HG02981 (cell line): ENCODE results near the gene GRIPAP1.

ENCODE experiments used
- ATAC-seq: cut with Tn5 transposase; IDR thresholded peaks from one replicate; pipeline ENCODE4 v1.9.1; 2021; ENCODE audit warnings: mild to moderate bottlenecking, moderate library complexity; ENCODE audit not compliant: unreplicated experiment

GRIPAP1 gene

GRCh38 chrX:48961585-48962091, 40.4 kb downstream of the GRIPAP1 start:
- no peak for ATAC-seq

GRCh38 chrX:48960291-48960690, 41.8 kb downstream of the GRIPAP1 start:
- ATAC-seq = no peak

GRCh38 chrX:48958635-48959094, 43.4 kb downstream of the GRIPAP1 start:
- ATAC-seq = no peak

GRCh38 chrX:48957827-48958634, 44.0 kb downstream of the GRIPAP1 start:
- ATAC-seq = peak; percentile 81

GRCh38 chrX:48957477-48957826, 44.6 kb downstream of the GRIPAP1 start, which contains the start of gene OTUD5:
TSS of gene OTUD5 (minus strand) at chrX:48957607. CDS start at chrX:48957570, 37 bp downstream.
- ATAC-seq = peak; percentile 33

GRCh38 chrX:48956728-48957414, 45.2 kb downstream of the GRIPAP1 start:
- ATAC-seq = no peak

- ATAC-seq = no peak
These were observed 53.5 kb downstream of the GRIPAP1 start for GRCh38 chrX:48948589-48948988.

GRCh38 chrX:48945517-48946348, 56.3 kb downstream of the GRIPAP1 start:
- no peak for ATAC-seq

GRCh38 chrX:48942895-48943294, 59.2 kb downstream of the GRIPAP1 start:
- ATAC-seq = no peak

GRCh38 chrX:48940404-48940955, 61.6 kb downstream of the GRIPAP1 start:
- ATAC-seq = no peak

- no peak for ATAC-seq
These were observed 62.4 kb downstream of the GRIPAP1 start for GRCh38 chrX:48939524-48940228.

- ATAC-seq = peak; percentile 46
These were observed 63.2 kb downstream of the GRIPAP1 start for GRCh38 chrX:48938721-48939425.

- peak; percentile 50 for ATAC-seq
These were observed 64.8 kb downstream of the GRIPAP1 start for GRCh38 chrX:48937054-48937907.

- no peak for ATAC-seq
These were observed 65.5 kb downstream of the GRIPAP1 start for GRCh38 chrX:48936429-48937053.

- ATAC-seq = no peak
These were observed 66.8 kb downstream of the GRIPAP1 start for GRCh38 chrX:48935301-48935670.

GRCh38 chrX:48934581-48935300, 67.3 kb downstream of the GRIPAP1 start:
- ATAC-seq = no peak

- no peak for ATAC-seq
These were observed 68.3 kb downstream of the GRIPAP1 start for GRCh38 chrX:48933757-48934156.
